Stimulated activated CD8-positive, alpha-beta memory T cell treated with anti-CD3 and anti-CD28 coated beads, Interleukin-7, amount 100 ng/mL, for 48 hours (primary cell): ENCODE data around the gene MTCL1.

Experiments used
- DNase-seq, 2 donors: peaks; one replicate each; pipeline ENCODE4 v3.0.0-alpha.2; 2020; ENCODE audit warnings: low read depth in 1 of 2; ENCODE audit errors: extremely low read depth in 1 of 2

MTCL1 gene

GRCh38 chr18:8766559-8767293 lies 61.4 kb downstream of the MTCL1 start:
- DNase-seq: no peak

DNA sequence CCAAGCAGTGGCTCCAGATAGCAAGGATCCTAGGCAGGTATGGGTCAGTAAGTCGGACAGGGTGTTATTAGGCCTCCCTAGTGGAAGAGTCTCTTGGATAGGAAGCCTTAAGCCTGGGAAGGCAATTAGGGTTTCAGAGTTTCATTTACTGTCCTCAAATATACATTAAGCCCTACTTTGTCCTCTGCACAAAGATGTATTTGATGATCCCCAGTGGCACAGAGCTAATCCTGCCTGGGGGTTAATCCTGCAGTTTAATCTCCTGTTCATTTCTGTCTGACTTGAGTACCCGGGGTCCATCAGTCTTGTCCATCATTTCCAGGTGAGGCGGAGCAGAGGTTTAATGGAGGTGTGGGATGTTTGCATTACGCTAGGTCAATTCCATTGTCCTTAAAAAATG lies 62.0 kb downstream of the MTCL1 start:
- no peak for DNase-seq

DNA sequence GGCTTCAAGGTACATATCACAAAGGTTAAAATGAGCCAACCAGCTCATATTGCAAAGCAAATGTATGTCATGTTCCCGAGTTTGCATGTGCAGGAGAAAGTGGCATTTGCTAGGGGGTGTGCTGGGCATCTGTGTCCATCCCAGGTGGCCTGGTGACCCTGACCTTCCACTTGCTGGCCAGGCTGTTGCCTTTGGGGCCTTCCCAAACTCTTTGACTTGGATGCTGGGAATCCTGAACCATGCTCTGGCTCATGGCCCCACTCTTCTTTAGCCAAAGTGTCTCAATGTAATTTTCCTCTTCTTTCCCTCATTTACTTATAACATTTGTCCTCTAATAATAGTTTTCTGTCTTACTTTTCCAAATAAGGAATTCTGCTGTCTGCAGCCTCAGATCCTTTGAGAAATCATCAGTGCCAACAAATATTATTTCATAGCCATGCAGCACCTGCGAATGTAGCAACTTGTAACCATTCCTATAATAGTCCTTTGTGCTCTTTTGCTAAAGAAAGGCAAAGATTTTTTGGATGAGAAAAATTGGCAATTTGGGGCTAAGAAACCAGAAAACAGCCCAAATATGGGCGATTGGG lies 64.2 kb downstream of the MTCL1 start:
- DNase-seq: no peak

DNA sequence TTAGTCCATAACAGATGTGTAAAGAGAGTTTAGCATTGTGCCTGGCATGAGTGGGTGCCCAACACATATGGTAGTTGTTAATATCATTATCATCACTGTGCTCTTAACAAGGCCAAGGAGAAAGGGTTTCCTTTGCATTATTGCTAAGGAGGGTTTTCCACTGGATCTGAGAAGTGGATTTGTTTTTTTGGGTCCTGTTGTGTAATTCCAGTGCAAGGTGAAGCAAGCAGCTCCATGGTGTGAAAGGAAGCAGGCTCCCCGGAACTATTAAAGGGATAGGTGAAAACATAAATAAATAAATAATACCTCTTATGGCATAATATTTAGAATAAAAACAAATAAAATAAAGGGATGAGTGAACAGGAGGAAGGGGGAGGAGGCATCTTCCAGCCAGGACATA lies 65.3 kb downstream of the MTCL1 start:
- DNase-seq: no peak

GRCh38 chr18:8771930-8772329 lies 66.6 kb downstream of the MTCL1 start:
- no peak for DNase-seq

- DNase-seq: no peak
Observed at GRCh38 chr18:8773980-8774379, 68.6 kb downstream of the MTCL1 start.

- no peak for DNase-seq
Observed at GRCh38 chr18:8776013-8776943, 70.9 kb downstream of the MTCL1 start.

- no peak for DNase-seq
Observed at GRCh38 chr18:8777846-8778245, 72.5 kb downstream of the MTCL1 start.

- no peak for DNase-seq
Observed at GRCh38 chr18:8778386-8778785, 73.0 kb downstream of the MTCL1 start.

DNA sequence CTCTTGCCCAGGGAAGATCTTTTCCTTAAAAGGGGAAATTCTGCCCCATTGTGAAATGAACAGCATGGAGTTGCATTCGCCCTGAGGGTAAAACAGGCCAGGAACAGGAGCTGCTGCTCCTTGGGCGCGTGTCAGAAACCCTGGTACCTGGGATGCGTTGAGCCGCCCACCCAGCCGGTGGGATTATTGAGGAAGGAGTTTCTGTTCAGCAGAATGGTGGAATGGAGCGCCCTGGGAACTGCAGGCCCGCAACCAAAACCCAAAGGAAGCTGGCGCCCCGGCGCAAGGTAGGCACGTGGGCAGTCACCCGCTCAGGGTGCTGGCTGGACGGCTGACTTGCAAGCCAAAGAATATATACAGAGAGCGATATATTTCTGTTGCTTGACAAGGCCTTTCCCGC lies 73.5 kb downstream of the MTCL1 start:
- no peak for DNase-seq

DNA sequence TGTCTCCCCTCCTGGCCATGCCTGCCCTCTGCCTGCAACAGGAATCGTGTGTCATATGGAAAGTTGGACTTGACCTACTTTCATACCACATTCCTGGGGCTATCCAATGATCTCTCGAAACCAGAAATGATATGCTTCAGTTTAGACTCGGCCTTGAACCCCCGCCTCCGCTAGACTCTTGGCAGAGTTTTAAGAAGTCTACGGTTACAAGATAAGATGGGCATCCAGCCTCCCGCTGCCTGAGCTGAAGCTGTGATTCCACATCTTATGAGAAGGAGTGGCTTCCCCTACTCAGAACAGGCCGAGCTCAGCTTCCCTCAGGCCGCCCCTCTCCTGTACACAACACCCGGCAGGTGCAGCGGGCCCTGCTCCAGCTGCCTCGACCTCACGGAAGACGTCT lies 73.9 kb downstream of the MTCL1 start:
- DNase-seq: no peak

DNA sequence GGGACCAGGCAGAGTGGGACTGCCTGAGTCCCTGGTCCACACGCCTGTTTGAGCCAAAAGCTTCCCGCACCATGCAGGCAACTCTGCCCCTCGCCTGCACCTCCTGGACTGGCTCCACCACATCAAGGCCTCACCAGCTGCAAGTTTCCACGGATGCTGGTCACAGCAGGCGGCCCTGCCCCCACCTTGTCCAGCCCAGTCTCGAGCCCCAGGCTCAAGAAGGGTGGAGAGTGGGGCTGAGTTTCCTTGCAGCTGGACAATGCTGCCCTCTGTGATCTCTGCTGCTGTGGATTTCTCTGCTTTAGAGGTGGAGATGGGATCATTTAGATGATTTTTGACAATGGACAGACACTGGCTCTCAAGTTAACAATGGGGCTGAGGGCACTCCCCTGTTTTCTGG lies 74.9 kb downstream of the MTCL1 start:
- DNase-seq: no peak

DNA sequence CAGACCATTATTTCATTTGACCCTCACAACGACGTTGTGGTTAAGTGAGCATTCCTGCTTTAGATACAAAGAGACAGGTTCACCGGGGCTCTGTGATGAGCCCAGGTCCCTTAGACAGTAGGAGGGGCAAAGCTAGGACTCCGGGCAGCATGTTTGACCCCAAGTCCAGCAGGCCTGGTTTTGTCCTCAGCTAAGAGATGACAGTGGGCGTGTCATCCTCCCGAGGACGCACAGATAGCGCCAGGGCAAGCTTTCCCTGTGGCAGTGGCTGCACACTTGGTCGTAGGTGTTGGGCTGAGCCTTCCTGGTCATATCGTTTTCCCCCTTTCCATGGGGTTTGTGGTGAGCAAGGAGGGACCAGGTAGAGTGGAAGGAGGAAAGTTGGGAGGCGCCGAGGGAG lies 76.3 kb downstream of the MTCL1 start:
- DNase-seq: no peak

DNA sequence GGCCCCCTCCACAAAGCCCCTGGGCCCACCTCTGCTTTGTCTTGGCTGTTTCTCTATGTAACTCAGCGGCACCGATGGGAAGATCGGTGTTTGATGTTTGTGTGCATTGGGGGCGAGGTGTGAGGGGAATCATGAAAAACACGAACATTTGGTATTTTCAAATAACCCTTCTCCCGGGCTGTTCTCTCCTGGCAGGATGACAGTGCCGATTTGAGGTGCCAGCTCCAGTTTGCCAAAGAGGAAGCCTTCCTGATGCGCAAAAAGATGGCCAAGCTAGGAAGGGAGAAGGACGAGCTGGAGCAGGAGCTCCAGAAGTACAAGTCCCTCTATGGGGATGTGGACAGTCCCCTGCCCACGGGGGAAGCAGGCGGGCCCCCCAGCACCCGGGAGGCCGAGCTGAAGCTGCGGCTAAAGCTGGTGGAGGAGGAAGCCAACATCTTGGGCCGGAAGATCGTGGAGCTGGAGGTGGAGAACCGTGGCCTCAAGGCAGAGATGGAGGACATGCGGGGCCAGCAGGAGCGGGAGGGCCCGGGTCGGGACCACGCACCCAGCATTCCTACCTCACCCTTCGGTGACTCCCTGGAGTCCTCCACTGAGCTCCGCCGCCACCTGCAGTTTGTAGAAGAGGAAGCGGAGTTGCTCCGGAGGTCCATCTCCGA lies 78.1 kb downstream of the MTCL1 start:
- no peak for DNase-seq

GRCh38 chr18:8783994-8784530 lies 78.7 kb downstream of the MTCL1 start:
- DNase-seq: no peak

DNA sequence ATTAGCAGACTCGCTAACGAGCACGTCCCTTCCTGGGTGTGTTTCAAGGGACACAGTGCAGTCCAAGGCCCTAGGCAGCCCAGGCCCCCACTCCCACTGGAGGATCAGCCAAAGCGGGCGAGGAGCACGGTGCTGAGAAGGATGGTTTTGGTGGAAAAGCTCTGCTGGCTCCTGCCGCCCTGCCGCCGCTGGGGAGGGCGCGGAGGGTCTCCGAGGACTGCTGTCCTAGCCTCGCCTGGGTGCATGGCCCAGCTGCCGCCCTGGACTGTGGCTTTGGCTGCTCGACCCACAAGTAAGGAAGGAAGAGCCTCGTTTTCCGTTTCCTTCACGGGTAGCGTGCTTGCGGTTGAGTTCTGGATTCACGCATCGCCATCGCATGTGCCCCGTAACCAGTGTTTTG lies 79.9 kb downstream of the MTCL1 start:
- no peak for DNase-seq

- no peak for DNase-seq
Observed at GRCh38 chr18:8785855-8786482, 80.6 kb downstream of the MTCL1 start.

- DNase-seq: no peak
Observed at GRCh38 chr18:8786483-8787370, 81.4 kb downstream of the MTCL1 start.

- no peak for DNase-seq
Observed at GRCh38 chr18:8787371-8787670, 82.0 kb downstream of the MTCL1 start.

GRCh38 chr18:8787794-8788193 lies 82.4 kb downstream of the MTCL1 start:
- DNase-seq: no peak
